H1 (cell line): Measurements from ENCODE around the gene TPD52L2.

ENCODE experiments used
- CBX5 ChIP-seq: fragments of 300-800, 300-1000 bp; sonication (generic); IDR thresholded peaks from 2 replicates; pipeline ENCODE4 v1.7.1; 2016; ENCODE audit warnings: antibody characterized with exemption, low read length, low read depth
- TCF12 ChIP-seq: IDR thresholded peaks from 2 replicates; pipeline ENCODE4 v1.6.1; 2011; ENCODE audit warnings: low read depth, mild to moderate bottlenecking, low read length
- TEAD4 ChIP-seq: IDR thresholded peaks from 2 replicates; pipeline ENCODE4 v1.6.1; 2012; ENCODE audit warnings: low read depth, low read length, inconsistent platforms, mixed read lengths
- TF ChIP-seq, protein P1 (sequence below), 3 experiments: IDR thresholded peaks; 1 replicate in 2 of 3; 2 replicates in 1 of 3; pipeline versions ENCODE4 v1.5.1 to v1.6.1; 2011; ENCODE audit warnings: low read length in 3 of 3, mild to moderate bottlenecking in 3 of 3, inconsistent platforms in 2 of 3, low read depth in 1 of 3, moderate library complexity in 1 of 3; ENCODE audit not compliant: insufficient read depth in 1 of 3; ENCODE audit errors: control extremely low read depth in 1 of 3

DNA sequence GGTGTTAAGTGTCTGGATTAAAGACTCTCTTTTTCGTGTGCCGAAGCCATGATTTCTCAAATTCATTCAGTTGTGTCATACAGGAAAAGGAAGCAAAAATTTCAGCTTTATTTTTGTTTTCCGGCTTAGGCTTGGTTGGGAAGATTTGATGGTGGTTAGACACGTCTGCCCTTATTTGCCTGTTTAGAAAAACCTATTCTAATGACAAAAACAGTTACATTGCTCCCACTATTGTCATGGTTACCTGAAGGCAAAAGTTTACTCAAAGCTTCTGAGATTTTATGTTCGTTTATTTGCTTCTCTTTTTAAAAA, 30.8 kb downstream of the TPD52L2 start:
- TF ChIP-seq TEAD4 (no peak), CBX5 (no peak), TCF12 (no peak)
- TF ChIP-seq, protein P1, sequence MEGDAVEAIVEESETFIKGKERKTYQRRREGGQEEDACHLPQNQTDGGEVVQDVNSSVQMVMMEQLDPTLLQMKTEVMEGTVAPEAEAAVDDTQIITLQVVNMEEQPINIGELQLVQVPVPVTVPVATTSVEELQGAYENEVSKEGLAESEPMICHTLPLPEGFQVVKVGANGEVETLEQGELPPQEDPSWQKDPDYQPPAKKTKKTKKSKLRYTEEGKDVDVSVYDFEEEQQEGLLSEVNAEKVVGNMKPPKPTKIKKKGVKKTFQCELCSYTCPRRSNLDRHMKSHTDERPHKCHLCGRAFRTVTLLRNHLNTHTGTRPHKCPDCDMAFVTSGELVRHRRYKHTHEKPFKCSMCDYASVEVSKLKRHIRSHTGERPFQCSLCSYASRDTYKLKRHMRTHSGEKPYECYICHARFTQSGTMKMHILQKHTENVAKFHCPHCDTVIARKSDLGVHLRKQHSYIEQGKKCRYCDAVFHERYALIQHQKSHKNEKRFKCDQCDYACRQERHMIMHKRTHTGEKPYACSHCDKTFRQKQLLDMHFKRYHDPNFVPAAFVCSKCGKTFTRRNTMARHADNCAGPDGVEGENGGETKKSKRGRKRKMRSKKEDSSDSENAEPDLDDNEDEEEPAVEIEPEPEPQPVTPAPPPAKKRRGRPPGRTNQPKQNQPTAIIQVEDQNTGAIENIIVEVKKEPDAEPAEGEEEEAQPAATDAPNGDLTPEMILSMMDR (IDR thresholded peaks at IDR 0.05; ENCODE audit: control extremely low read depth in 1 of 3, insufficient read depth in 1 of 3, low read depth in 1 of 3, low read length in 3 of 3) = no peak
